Kasumi-1 (cell line): ENCODE results near the gene DMAC2L.
"Not testable (repeated sequence)": the region's sequence is repeated elsewhere in the genome, so short reads cannot be mapped to it uniquely, and the experiment has no call there.

Source experiments
- DNase-seq, 2 experiments: peaks; one replicate each; lab custom pipeline; 2025; lab: John Stamatoyannopoulos, UW

The DMAC2L gene, protein sequence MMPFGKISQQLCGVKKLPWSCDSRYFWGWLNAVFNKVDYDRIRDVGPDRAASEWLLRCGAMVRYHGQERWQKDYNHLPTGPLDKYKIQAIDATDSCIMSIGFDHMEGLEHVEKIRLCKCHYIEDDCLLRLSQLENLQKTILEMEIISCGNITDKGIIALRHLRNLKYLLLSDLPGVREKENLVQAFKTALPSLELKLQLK

DNA sequence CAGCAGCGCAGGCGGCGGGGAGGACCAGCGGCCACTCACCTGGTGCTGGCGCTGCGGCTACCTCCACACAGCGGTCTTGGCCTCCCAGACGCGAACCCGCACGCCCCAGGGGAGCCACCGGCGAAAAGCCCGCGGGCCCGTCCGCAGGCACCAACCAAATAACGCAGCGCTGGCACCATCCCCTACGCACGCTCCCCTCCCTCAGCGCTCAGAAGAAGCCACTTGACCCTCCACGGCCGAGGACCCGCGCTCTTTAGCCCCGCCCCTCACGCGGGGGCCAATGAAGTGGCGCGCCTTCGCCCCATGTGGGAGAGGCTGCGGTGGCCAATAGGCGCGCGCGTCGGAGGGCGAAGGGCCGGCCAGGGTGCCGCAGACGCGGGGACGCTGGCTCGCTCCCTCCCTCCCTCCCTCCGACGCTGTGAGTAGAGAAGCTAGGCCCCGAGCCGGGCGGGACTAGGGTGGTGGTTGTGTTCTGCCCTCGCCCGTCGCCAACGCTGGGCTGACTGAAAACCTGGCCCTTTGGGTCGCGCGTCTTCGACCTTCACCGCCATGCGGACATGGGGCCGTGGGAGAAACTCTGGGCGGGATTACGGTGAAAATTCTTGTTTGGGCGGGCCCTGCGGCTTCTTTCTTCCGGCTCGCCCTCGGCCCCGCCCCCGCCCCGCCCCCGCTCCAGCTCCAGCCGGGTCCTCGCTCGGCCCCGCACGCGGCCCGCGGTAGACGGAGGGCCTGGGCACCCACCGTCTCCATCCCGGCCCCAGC is at the start of gene DMAC2L, which contains the start of gene L2HGDH:
DMAC2L (plus strand) TSS at position 353 of the 762 bp plus-strand sequence. CDS start 9,164 bp downstream, outside the sequence.
L2HGDH (minus strand) TSS at position 258 of the 762 bp plus-strand sequence; CDS start at position 179, 79 bp downstream.
- DNase-seq = peak; percentile 90 to 92

DNA sequence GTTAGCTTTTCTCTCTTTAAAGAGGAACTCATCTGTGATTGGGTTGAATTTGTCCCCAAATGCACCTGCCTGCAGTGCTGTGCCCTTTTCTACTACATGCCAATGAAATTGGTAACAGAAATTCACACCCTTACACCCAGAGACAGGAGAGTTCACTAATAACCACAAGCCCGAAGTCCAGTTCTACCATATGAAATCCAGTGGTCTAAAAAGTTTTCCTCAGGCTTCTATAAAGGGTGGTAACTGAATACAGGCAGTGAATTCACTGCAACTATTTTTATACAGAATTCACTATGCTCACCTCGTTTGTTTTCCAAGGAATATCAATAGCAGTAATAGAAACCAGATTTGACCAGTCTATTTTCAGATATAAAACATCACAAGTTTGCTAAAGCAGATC is 49.3 kb upstream of the DMAC2L start:
- no peak for DNase-seq

DNA sequence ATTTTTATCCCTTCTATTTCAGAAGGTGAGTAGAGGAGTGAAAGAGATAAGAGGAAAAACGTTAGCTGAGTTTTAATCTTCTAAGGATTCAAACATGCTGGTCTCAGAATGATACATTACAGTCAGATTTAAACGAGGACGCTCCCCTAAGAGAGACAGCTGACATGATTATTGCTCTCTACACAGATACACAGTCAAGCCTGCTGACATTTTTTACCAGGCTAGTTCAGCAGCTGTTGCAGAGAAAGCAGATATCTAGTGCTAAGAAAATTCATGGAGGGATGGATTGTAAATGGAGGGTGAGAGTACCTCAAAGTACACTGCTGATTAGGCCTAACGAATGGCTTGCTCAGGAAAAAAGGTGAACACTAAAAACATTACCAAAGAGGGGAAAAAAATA is 48.8 kb upstream of the DMAC2L start:
- no peak for DNase-seq

DNA sequence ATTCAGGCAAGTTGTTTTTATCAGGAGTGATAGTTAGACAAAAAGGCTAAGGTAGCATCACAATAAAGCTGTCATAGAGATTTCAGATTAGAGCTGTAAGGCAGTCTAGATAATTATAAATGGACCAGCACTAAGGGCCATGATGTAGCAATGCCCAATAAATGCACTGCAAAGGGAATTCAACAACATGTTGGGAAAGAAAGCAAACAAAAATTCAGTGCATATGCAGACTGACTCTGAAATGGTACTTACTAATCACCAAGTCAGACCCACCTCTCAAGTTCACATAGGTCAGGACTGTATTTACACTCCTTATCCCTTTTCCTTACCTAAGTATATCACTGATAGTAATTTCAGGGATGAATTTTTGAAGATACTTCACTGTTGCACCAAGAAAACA is 47.1 kb upstream of the DMAC2L start:
- DNase-seq = no peak

DNA sequence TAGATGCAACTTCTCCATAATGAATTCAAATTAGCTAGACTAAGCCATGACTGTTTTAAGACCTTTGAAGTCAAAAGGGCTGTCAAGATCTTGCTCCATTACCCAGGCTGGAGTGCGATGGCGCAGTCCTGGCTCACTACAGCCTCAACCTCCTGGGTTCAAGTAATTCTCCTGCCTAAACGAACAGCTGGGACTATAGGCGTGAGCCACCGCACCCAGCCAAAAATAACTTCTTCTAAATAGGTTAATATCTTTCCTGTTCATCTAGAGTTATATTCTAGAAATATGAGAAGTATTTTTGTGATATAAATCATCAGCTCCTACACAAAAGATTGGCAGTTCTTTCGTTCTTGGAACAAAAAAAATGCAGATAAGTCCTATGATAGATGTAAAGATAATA is 41.2 kb upstream of the DMAC2L start:
- no peak for DNase-seq

DNA sequence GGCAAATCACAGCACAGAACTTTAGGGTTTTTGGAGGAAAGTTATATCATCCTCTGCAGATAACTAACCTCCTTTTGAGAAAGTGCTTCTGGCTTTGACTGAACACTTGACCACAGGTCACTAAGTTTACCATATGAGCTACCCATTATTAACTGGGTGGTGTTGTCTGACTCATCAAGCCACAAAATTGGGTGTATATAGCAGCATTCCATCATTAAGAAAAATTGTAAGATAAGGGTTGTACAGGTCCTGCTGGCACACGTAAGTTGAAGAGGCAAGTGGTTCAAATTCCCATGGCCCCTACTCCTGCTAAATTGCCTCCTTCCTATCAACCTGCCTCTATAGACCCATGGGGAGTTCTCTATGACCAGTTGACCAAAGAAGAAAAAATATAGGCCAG is 39.6 kb upstream of the DMAC2L start:
- DNase-seq = no peak

DNA sequence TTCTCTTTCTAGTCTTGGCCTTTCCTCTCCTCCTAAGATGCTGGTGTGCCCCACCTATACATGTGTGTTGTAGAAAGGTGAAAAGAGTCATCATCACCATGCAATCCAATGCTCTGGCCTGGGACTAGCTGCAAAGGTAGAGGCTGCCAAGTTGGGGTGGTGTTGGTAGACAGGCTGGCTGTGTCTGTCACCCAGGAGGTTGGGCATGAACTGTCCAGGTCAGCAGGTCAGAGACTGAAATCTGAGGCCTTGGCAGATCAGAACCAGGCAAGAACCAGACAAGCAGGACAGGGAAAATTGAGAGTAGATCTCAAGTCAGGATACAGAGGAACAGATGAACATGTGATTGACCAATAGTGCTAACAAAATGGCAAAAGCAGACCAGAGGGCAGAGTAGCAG is 26.3 kb upstream of the DMAC2L start:
- no peak for DNase-seq

DNA sequence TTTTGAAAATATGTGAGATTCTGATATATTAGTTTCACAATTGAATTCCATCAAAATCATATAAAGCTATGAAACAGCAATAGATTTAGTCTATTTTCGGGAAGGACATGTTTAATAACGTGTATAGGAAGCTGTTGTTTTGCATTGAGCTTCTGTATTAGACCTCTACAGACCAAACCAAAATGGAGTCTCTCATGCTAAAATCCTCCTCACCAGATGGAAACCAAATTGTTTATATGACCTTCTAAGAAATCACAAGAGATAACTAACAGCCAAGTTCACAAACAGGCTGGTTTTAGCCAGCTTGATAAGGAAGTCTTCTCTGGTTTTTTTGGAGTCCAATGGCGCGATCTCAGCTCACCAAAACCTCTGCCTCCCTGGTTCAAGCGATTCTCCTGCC is 24.0 kb upstream of the DMAC2L start:
- no peak for DNase-seq

DNA sequence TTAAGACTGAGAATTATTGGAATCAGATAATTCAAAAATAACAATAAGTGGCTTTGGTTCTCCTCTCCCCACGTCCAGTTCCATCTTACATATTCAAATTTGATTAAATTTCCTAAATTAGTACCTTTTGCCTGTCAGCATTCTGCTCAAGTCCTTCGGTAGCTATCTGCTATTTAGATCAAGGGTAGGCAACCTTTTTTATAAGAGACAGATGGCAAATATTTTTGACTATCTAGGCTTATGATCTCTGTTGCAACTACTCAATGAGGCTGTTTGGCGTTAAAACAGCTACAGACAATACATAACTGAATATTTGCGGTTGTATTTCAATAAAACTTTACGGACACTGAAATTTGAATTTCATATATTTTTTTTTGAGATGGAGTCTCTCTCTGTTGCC is 21.8 kb upstream of the DMAC2L start:
- DNase-seq = no peak

DNA sequence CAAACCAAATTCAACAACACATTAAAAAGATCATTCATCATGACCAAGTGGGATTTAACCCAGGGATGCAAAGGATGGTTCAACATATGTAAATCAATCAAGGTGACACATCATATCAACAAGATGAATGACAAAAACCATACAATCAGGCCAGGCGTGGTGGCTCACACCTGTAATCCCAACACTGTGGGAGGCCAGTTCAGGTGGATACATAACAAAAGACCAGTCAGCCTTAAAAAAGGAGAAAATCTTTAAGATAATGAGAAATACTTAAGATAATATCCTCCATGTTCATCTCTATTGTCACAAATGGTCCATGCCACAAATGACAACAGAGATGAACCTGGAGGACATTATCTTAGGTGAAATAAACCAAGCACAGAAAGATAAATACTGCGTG is 12.5 kb upstream of the DMAC2L start:
- DNase-seq = no peak

DNA sequence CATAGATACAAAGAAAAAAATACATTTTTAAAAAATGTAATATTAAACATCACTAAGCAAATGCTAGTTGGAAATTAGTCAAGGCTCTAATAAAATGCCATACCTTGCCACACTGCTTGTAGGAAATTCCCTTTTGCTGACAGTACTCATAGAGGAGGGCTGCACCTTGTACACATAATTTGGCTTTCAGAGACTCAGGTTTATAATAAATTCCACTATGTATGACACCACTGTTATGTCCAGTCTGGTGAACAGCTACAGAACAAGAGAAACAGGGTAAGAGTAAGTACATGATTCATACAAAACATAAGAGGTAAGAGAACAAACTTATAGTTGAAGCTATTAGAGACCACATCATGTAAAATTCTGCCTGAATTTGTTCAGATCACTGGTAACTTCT is 10.2 kb upstream of the DMAC2L start:
- no peak for DNase-seq

DNA sequence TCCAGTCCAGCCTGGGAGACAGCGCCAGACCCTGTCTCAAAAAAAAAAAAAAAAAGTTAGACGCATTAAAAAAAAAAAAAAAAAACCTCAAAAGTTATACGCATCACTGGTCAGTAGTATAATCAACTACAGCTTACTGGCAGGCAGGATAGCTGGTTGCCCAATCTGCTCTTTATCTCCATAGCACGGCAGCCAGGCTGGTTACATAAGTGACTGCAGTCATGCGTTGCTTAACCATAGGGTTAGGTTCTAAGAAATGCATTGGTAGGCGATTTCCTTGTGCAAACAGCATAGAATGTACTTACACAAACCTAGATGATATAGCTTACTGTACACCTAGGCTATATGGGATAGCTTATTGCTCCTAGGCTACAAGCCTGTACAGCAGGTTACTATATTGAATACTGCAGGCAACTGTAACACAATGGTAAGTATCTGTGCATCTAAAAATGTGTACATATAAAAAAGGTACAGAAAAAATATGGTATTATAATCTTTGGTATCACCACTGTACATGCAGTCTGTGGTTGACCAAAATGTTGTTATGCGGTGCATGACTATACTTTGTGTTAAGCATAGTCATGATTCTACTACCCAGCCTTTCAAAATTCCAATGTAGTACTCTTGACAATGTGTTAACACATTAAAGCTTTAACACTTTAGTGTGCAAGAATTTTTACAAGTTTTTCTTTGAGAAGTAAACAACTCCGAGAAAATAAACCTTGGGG is 8.2 kb upstream of the DMAC2L start:
- peak; percentile 17 to 35 for DNase-seq

DNA sequence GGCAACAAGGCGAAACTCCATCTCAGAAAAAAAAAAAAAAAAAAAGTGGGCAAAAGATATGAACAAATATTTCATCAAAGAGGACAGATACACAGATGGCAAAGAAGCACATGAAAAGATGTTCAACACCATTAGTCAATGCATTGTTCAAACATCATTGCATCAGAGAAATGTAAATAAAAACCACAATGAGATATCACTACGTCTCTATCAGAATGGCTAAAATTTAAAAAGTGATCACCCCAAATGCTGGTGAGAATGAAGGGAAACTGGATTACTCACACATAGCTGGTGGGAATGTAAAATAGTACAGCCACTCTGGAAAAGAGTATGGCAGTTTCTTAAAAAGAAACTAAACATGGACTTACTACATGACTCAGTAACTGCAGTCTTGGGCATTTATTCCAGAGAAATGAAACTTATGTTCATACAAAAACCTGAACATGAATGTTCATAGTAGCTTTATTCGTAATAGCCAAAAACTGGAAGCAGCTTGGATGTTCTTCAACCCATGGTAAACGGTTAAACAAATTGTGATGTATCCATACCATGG is 3.7 kb upstream of the DMAC2L start:
- no peak for DNase-seq

DNA sequence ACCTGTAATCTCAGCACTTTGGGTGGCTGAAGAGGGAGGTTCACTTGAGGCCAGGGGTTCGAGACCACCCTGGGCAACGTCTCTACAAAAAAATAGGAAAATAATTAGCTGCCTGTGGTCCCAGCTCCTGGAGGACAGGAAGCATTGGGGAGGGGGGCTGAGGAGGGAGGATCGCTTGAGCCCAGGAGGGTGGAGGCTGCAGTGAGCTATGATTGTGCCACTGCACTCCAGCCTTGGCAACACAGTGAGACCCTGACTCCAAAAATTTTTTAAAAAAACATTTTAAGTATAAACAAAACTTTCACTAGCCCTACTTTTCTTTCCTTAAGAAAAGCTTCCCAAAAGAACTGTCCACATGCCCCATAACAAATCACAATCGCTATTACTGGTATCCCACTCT is 1.7 kb upstream of the DMAC2L start:
- DNase-seq = no peak

DNA sequence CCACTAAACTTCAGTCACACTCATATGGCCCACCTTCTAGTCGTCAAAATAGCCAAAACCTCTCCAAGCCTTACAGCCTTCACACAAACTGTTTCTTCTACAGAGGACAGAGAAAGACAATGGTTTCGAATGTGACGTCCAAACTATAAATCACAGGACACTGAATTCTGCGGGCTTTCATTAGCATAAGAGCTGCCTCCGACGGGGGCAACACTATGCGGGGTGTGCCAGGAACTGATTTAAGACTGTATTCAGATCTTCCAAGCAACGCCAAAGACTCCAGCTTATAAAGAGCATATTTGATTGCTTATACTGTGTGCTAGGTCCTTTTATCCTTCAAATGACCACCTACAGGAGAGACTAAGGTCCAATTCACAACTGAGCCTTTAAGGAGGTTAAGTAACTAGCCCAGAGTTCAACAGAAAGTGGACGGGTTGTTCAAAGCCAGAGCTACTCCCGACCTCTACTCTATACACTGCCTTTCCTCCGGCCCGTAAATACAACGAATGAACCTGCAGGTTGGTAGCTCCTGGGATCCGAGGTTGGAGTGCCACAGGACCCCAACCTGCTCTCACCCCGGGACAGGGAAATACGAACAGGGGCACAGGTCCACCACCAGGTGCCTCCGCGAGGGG is 670 bp upstream of the DMAC2L start:
- DNase-seq = peak; percentile 56 to 58

DNA sequence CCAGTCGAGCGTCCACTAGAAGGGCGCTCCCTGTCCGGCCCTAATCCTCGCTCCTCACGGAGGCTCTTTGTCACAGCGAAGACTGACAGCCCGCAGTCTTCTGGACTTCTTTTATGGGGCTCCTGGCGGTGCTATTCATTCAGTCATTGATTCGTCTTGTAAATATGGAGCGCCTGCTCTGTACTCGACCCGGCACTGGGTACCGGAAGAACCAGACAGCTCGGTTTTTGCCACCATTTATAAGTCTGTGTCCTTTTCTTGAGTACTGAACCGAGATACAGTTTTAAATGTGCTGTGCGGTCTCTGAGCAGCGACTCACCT is 570 bp downstream of the DMAC2L start:
- peak; percentile 61 to 75 for DNase-seq

DNA sequence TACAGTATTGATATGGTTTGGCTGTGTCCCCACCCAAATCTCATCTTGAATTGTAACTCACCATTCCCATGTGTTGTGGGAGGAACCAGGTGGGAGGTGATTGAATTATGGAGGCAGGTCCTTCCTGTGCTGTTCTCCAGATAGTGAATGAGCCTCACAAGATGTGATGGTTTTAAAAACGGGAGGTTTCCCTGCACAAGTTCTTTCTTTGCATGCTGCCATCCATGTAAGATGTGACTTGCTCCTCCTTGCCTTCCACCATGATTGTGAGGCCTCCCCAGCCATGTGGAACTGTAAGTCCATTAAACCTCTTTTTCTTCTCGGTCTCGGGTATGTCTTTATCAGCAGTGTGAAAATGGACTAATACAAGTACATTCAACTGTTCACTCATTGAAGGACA is 2.0 kb downstream of the DMAC2L start:
- DNase-seq = not testable (repeated sequence)

DNA sequence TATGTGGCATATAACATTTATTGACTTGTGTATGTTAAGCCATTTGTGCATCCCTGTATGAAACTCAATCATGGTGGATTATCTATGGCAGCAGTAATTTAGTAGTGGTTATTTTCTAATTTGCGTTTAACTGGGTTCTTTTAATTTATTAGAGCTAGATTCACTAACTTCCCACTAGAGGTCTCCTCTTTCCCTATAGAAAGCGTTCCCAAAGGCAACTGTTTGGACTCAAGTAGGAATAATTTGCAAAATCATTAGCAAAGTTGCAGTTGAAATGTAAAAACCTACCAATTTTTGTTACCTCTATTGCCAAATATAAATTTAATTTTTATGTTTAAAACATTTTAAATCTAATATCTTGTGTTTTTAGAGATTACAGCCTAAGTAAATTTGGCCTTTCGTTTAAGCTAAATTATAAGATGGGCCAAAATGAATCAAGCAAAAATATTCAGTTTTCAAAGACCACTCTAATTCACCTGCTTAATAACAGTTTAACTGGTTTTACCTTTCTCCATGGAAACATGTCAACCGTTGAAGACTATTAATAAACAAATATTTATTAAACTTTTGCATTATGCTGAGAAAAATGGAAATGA is 6.0 kb downstream of the DMAC2L start:
- DNase-seq = peak; percentile 51 to 72

DNA sequence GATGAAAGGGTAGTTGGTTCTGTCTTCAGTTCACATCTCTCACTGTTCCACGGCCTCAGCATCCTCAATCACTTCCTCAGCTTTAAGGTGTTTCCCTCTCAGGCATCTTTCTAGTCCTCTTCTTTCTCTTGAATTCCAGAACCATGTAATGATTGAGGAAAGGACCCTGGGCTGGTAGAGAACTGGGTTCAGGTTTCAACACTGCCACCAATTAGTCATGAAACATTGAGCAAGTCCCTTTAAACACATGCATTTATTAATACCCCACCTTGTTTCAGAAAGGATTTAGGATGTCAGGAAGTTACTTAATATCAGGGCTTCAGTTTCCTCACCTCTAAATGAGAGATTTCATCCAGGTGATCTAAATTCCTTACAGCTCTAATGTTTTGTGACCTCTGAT is 7.2 kb downstream of the DMAC2L start:
- DNase-seq = no peak

DNA sequence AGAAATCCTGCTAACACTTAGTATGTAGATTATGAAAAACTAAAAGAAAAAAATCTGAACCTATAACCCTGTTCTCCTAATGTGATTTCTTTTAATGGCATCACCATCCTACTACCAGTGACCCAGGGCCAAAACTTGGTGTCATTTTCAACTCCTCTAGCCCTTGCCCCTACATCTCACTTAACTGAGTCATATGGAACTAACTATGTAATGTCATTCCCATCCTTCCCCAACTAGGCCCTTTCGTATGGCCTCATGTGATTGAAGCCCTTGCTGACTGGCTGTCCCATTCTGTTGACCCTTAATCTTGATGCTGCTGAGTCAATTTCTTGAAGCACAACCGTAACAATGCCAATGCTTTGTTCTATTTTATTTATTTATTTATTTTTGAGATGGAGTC is 7.6 kb downstream of the DMAC2L start:
- DNase-seq = no peak

DNA sequence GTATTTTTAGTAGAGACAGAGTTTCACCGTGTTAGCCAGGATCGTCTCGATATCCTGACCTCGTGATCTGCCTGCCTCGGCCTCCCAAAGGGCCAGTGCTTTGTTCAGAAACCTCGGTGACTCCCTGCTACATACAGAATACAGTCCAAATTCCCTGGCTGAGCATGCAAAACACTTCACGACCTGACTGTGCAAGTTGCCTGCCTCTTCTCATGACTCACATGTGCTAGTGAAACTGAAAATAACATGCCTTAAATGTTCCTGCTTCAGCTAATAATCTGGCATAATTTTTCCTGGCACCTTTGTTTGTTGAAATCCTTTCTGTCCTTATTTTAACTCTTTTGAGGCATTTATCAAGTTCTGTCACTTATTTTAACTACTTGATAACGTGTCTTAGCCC is 8.2 kb downstream of the DMAC2L start:
- no peak for DNase-seq
